GM12865 (cell line): ENCODE data around the gene HNMT.

Source experiments
- DNase-seq: peaks from one replicate; pipeline ENCODE4 v3.0.0; 2010; ENCODE audit warnings: low read depth
- H3K4me3 ChIP-seq: 2 replicates; pipeline ENCODE4 v1.5.1; 2011; ENCODE audit warnings: mild to moderate bottlenecking, low read depth, low read length, control low read depth
- CTCF ChIP-seq: IDR thresholded peaks from 2 replicates; pipeline ENCODE4 v1.5.1; 2011; ENCODE audit warnings: low read length, control low read depth, low read depth, inconsistent platforms; ENCODE audit not compliant: insufficient read depth; ENCODE audit errors: missing control alignments

Gene HNMT

GRCh38 chr2:137928547-137929518, 35.4 kb upstream of the HNMT start:
- DNase-seq: no peak
- TF ChIP-seq CTCF: no peak
- no peak overlapping the region for H3K4me3 ChIP-seq

GRCh38 chr2:137929519-137929916, 34.8 kb upstream of the HNMT start:
- H3K4me3 ChIP-seq: no peak overlapping the region
- no peak for DNase-seq
- TF ChIP-seq CTCF: no peak

- no peak for TF ChIP-seq CTCF
- no peak for DNase-seq
- no peak overlapping the region for H3K4me3 ChIP-seq
These were observed 34.1 kb upstream of the HNMT start for GRCh38 chr2:137930146-137930545.

- no peak overlapping the region for H3K4me3 ChIP-seq
- no peak for TF ChIP-seq CTCF
- no peak for DNase-seq
These were observed 28.7 kb upstream of the HNMT start for GRCh38 chr2:137935591-137935990.

GRCh38 chr2:137937246-137937645, 27.0 kb upstream of the HNMT start:
- no peak overlapping the region for H3K4me3 ChIP-seq
- no peak for DNase-seq
- TF ChIP-seq CTCF: no peak

GRCh38 chr2:137937778-137938177, 26.5 kb upstream of the HNMT start:
- DNase-seq: no peak
- no peak overlapping the region for H3K4me3 ChIP-seq
- TF ChIP-seq CTCF: no peak
